HepG2 (cell line): ENCODE results near the gene OTUD7B. TPM values are rescaled to one million over a fixed set of nuclear protein-coding genes. Genes with fewer than 3 reads are reported as not detected.
A peak's percentile ranks its signal among the peaks of the same experiment; 100 is the strongest.

Source experiments
- CHCHD3 ChIP-seq: sonication (generic); formaldehyde crosslinking; IDR thresholded peaks from 2 replicates; pipeline ENCODE4 v1.8.0; 2022; ENCODE audit warnings: mild to moderate bottlenecking, missing genetic modification reagents, moderate library complexity
- CREB3 ChIP-seq: sonication (generic); formaldehyde crosslinking; IDR thresholded peaks from 2 replicates; pipeline ENCODE4 v1.5.0; 2020; ENCODE audit warnings: missing genetic modification reagents
- FOXA3 ChIP-seq: IDR thresholded peaks from 2 replicates; pipeline ENCODE4 v1.6.1; 2016; ENCODE audit warnings: missing genetic modification reagents, missing compliant biosample characterization
- HMGA1 ChIP-seq: sonication (generic); formaldehyde crosslinking; conservative IDR thresholded peaks from 2 replicates; pipeline ENCODE4 v1.4.0; 2020; ENCODE audit warnings: missing genetic modification reagents
- HOXA9 ChIP-seq: sonication (generic); formaldehyde crosslinking; IDR thresholded peaks from 2 replicates; pipeline ENCODE4 v1.8.1; 2022; ENCODE audit warnings: missing genetic modification reagents, mild to moderate bottlenecking, moderate library complexity, borderline replicate concordance
- MEIS2 ChIP-seq: sonication (generic); formaldehyde crosslinking; IDR thresholded peaks from 2 replicates; pipeline ENCODE4 v1.9.0; 2021; ENCODE audit warnings: mild to moderate bottlenecking, missing genetic modification reagents
- NCOA2 ChIP-seq: sonication (generic); formaldehyde crosslinking; IDR thresholded peaks from 2 replicates; pipeline ENCODE4 v1.8.0; 2022; ENCODE audit warnings: inconsistent platforms
- NCOR1 ChIP-seq: fragments of 200-600 bp; sonication (generic); IDR thresholded peaks from 2 replicates; pipeline ENCODE4 v1.7.0; 2017; ENCODE audit warnings: antibody characterized with exemption, low read length, borderline replicate concordance
- RFX1 ChIP-seq: fragments of 450-650 bp; IDR thresholded peaks from 2 replicates; pipeline ENCODE4 v1.6.1; 2017
- SALL1 ChIP-seq: sonication (generic); formaldehyde crosslinking; IDR thresholded peaks from 2 replicates; pipeline ENCODE4 v1.8.0; 2022; ENCODE audit warnings: mild to moderate bottlenecking, missing genetic modification reagents
- SNAPC4 ChIP-seq: sonication (generic); formaldehyde crosslinking; IDR thresholded peaks from 2 replicates; pipeline ENCODE4 v1.4.0; 2020; ENCODE audit warnings: mild to moderate bottlenecking, missing genetic modification reagents
- ZMYM2 ChIP-seq: sonication (generic); formaldehyde crosslinking; IDR thresholded peaks from 2 replicates; pipeline ENCODE4 v1.8.0; 2022; ENCODE audit warnings: mild to moderate bottlenecking, missing genetic modification reagents
- ZNF205 ChIP-seq: IDR thresholded peaks from 2 replicates; pipeline ENCODE4 v1.6.1; 2018; ENCODE audit warnings: missing biosample characterization, missing genetic modification reagents
- ZNF609 ChIP-seq: sonication (generic); formaldehyde crosslinking; IDR thresholded peaks from 2 replicates; pipeline ENCODE4 v1.4.0; 2020; ENCODE audit warnings: mild to moderate bottlenecking, missing genetic modification reagents, borderline replicate concordance
- ZNF670 ChIP-seq: sonication (generic); formaldehyde crosslinking; IDR thresholded peaks from 2 replicates; pipeline ENCODE4 v1.8.0; 2022; ENCODE audit warnings: mild to moderate bottlenecking, missing genetic modification reagents, borderline replicate concordance
- ZNF691 ChIP-seq: sonication (generic); formaldehyde crosslinking; IDR thresholded peaks from 2 replicates; pipeline ENCODE4 v1.4.0; 2020; ENCODE audit warnings: missing genetic modification reagents, low read depth, mild to moderate bottlenecking, borderline replicate concordance
- ZNF773 ChIP-seq: sonication (generic); formaldehyde crosslinking; IDR thresholded peaks from 2 replicates; pipeline ENCODE4 v1.4.0; 2020; ENCODE audit warnings: missing genetic modification reagents, borderline replicate concordance
- polyA plus RNA-seq, 8 experiments: library from polyadenylated mRNA; depleted of rRNA in 3 of 8; stranded (reverse) in 7 of 8; unstranded in 1 of 8; fragments of >200 nt; fragmentation: Illumina TruSeq in 4 of 8; extraction: Trizol in 4 of 8; gene quantifications; 2 replicates each; pipeline versions ENCODE4 v1.2.1 to v1.2.3, GENCODE V29; 2011 to 2016; ENCODE audit warnings: low read depth in 4 of 8, missing spikeins in 1 of 8, mixed read lengths in 1 of 8; ENCODE audit not compliant: insufficient read depth in 1 of 8
- total RNA-seq, 5 experiments: library from RNA; depleted of rRNA; stranded (reverse); fragments of >200 nt; fragmentation: Illumina TruSeq; extraction: Trizol; gene quantifications; 2 replicates each; pipeline ENCODE4 v1.2.3, GENCODE V29; 2016; ENCODE audit warnings: low read depth in 1 of 5

The OTUD7B gene
- total and polyA plus RNA-seq, 2 of the 13 experiments (the other 11 are each of a cell fraction or from before 2014, with no cell fraction given): 5.1 to 11.2 TPM

- TF ChIP-seq ZNF609 (CRISPR knock-in tag) (peak; percentile 49; the same call in 1 of the 2 replicates), ZNF691 (CRISPR knock-in tag) (peak; percentile 86; the same call in 1 of the 2 replicates), ZMYM2 (CRISPR knock-in tag) (no peak), ZNF773 (CRISPR knock-in tag) (no peak; the same call in 1 of the 2 replicates), HMGA1 (CRISPR knock-in tag) (no peak), MEIS2 (CRISPR knock-in tag) (no peak; the same call in 1 of the 2 replicates), NCOA2 (CRISPR knock-in tag) (peak; percentile 57), ZNF205 (CRISPR knock-in tag) (peak; percentile 84; the same call in 1 of the 2 replicates), SALL1 (peak; percentile 91), ZNF670 (CRISPR knock-in tag) (peak; percentile 89; the same call in 1 of the 2 replicates), FOXA3 (CRISPR knock-in tag) (peak; percentile 68), CHCHD3 (CRISPR knock-in tag) (no peak), CREB3 (CRISPR knock-in tag) (no peak), RFX1 (no peak), NCOR1 (peak; percentile 80; the same call in 1 of the 2 replicates), SNAPC4 (CRISPR knock-in tag) (peak; percentile 85; the same call in 1 of the 2 replicates), HOXA9 (CRISPR knock-in tag) (0 out of 2 replicates have a peak, but pooled peaks have one; percentile 72)
These were observed at the start of gene OTUD7B (continued) for GRCh38 chr1:150010393-150011115.
